ENCODE measurements around the gene KNCN.

DNA sequence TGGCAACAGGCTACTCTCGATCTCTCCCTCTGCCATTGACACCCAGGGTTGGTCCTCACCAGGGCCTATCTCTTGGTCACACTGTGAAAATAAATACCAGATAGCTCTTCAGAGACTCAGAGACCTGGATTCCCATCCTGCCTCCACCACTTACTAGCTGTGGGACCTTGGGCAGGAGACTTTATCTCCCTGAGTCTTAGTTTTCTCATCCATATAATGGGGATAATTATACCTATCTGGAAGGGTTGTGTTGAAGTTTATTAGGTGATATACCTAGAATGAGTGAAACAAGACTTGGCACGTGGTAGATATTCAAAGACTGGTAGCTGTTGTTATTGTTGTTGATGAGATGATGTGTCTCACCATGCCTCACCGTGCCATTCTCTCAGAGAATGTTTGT, 54.4 kb downstream of the KNCN start:
- TF ChIP-seq GATA3 (IDR thresholded peaks at IDR 0.05; ENCODE audit: low read depth, low read length) = no peak
- TF ChIP-seq GATA2 (IDR thresholded peaks at IDR 0.05; ENCODE audit: low read depth, low read length) = no peak
